HL-60 (cell line): ENCODE measurements around the gene TMX1.

Source experiments
- GABPA ChIP-seq: IDR thresholded peaks from 2 replicates; pipeline ENCODE4 v1.6.1; 2012; ENCODE audit warnings: low read depth
- POLR2AphosphoS5 ChIP-seq: IDR thresholded peaks from 2 replicates; pipeline ENCODE4 v1.6.1; 2012; ENCODE audit warnings: low read depth
- SPI1 ChIP-seq: IDR thresholded peaks from 2 replicates; pipeline ENCODE4 v1.6.1; 2012; ENCODE audit warnings: low read depth, mild to moderate bottlenecking, borderline replicate concordance
- TF ChIP-seq, protein P1 (sequence below): IDR thresholded peaks from 2 replicates; pipeline ENCODE4 v1.6.1; 2012; ENCODE audit warnings: low read depth; ENCODE audit not compliant: insufficient replicate concordance
- TF ChIP-seq, protein P2 (sequence below): IDR thresholded peaks from one replicate; pipeline ENCODE4 v1.5.1; 2011; ENCODE audit warnings: low read length, control low read depth, inconsistent platforms; ENCODE audit not compliant: insufficient read depth

DNA sequence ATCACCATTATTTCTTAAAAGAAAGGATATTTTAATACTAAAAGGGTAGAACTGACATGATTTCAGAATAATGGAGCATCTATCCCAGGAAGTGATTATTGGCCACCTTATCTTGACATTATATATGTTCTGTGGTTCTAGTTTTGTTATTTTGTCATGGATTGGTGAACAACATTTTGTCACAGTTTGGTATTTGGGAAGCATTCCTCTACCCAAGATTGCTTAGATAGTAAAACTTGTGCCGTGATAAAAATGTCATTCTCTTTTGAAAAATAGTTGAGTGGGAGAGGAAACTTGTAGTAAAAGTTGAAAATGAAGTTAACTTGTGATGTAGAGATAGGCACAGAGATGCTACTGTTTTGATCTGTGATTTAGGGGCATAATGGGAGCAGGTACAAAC, 65.7 kb downstream of the TMX1 start:
- TF ChIP-seq, protein P1, sequence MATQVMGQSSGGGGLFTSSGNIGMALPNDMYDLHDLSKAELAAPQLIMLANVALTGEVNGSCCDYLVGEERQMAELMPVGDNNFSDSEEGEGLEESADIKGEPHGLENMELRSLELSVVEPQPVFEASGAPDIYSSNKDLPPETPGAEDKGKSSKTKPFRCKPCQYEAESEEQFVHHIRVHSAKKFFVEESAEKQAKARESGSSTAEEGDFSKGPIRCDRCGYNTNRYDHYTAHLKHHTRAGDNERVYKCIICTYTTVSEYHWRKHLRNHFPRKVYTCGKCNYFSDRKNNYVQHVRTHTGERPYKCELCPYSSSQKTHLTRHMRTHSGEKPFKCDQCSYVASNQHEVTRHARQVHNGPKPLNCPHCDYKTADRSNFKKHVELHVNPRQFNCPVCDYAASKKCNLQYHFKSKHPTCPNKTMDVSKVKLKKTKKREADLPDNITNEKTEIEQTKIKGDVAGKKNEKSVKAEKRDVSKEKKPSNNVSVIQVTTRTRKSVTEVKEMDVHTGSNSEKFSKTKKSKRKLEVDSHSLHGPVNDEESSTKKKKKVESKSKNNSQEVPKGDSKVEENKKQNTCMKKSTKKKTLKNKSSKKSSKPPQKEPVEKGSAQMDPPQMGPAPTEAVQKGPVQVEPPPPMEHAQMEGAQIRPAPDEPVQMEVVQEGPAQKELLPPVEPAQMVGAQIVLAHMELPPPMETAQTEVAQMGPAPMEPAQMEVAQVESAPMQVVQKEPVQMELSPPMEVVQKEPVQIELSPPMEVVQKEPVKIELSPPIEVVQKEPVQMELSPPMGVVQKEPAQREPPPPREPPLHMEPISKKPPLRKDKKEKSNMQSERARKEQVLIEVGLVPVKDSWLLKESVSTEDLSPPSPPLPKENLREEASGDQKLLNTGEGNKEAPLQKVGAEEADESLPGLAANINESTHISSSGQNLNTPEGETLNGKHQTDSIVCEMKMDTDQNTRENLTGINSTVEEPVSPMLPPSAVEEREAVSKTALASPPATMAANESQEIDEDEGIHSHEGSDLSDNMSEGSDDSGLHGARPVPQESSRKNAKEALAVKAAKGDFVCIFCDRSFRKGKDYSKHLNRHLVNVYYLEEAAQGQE: no peak
- TF ChIP-seq, protein P2, sequence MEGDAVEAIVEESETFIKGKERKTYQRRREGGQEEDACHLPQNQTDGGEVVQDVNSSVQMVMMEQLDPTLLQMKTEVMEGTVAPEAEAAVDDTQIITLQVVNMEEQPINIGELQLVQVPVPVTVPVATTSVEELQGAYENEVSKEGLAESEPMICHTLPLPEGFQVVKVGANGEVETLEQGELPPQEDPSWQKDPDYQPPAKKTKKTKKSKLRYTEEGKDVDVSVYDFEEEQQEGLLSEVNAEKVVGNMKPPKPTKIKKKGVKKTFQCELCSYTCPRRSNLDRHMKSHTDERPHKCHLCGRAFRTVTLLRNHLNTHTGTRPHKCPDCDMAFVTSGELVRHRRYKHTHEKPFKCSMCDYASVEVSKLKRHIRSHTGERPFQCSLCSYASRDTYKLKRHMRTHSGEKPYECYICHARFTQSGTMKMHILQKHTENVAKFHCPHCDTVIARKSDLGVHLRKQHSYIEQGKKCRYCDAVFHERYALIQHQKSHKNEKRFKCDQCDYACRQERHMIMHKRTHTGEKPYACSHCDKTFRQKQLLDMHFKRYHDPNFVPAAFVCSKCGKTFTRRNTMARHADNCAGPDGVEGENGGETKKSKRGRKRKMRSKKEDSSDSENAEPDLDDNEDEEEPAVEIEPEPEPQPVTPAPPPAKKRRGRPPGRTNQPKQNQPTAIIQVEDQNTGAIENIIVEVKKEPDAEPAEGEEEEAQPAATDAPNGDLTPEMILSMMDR: no peak
- TF ChIP-seq POLR2AphosphoS5: no peak
- no peak for TF ChIP-seq SPI1
- TF ChIP-seq GABPA: no peak
